ENCODE data around the gene LBR.
A peak's percentile ranks its signal among the peaks of the same experiment; 100 is the strongest.

Gene LBR

GRCh38 chr1:225464851-225465792, 37.3 kb upstream of the LBR start:
- peak; percentile 15 to 16 for DNase-seq

DNA sequence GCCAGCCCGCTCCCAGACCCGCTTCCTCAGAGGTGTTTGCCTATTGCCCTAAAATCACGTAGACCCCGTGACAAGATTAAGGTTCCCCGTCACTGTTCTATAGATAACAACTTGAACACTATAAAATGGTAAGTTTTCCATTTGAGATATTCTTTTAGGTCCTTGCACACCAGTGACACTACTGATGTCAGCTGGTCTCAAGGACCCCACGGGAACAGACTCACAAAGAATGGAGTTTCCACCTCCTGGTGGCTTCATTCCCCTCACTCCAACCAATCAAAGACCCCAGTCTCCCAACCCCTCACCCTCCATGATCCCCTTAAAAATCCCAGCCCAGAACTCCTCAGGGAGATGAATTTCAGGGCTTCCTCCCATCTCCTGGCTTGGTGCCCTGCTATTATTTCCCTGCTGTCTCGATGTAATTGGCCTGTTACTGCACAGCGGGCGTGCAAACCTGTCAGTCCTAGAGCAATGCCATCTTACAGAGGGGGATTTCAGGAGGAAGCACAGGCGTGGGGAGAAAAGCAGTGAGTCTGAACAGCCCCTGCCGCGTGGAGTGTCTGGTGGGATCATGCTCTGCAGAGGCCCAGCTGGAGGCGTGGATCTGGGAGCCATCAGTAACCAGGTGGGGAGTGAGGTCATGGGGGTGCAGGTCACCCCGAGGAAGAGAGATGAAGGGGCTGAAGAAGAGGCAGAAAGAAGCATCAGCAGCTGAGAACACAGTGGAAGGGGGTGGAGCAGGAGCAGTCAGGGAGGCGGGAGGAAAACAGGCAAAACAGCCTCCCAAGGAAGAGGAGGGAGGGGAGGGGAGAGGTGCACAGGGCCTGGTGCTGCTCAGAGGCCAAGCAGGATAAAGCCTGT, 35.1 kb upstream of the LBR start:
- no peak for DNase-seq

- no peak for DNase-seq
Measured at GRCh38 chr1:225462429-225462713, 34.5 kb upstream of the LBR start.

- no peak for DNase-seq
Measured at GRCh38 chr1:225461533-225462428, 33.9 kb upstream of the LBR start.

GRCh38 chr1:225460737-225461532, 33.1 kb upstream of the LBR start:
- peak; percentile 55 to 67 for DNase-seq

DNA sequence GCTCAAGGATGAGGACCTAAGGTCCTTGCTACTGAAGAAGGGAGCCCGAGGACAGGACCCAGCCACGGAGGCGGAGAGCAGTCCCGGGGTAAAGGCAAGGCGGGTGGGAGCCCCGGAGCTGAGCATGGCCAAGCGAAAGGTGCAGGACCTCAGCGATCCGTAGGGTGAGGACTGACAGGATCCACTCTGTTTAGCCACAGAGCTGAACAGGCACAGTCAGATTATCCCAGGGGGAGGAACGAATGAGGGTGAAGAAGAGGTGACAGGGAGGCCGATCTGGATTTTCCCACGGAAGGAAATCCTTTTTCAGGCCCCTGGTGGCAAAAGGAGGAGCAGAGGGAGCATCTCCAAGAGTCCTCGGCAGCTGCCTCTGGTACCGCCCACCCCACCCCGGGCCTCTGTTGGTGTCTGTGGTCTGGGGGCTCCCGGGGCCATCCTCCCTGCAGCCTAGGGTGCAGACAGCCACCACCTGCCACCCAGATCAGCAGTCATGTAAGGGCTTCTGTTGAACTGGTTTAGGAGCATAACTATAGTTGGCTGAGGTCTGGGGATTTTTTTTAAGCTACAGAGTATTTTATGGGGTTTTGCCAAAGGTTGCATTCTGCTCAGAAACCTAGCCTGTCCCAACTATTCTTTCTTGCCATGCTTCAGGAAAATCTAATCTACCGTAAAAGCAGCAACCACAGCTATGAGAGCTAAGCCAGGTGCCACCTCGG, 32.3 kb upstream of the LBR start:
- DNase-seq, result no peak

DNA sequence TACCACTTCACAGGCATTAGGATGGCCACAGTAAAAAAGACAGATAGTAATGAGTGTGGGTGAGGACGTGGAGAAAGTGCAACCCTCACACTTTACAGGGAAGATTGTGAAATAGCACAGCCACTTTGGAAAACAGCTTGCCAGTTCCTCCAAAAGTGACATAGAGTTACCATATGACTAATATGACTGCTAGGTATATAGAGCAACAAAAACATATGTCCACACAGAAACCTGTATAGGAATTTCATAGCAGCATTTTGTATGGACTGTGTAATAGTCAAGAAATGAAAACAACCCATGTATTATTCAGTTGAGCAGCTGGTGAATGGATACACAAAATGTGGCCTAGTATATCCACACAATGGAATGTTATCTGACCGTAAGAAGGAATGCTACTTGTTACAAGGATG, 30.4 kb upstream of the LBR start:
- DNase-seq, result no peak

DNA sequence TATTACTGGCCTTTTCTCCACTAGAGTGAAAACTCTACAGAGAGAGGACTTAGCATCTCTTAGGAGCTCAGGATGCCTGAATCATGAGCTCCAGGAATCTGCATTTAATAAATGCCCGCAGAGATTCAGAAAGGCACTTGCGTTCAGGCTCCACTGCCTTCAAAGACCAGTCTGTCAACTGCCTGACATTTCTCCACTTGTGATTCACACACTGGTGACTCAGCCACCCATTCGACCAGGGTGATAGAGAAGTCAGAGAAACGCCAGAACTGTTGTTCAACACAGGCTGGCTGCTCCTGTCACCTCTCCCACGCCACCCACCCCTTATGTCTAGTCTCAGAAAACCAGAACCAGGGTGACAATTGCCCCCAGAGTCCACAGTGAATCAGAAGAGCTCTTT, 26.9 kb upstream of the LBR start:
- DNase-seq, result peak; percentile 86 to 87

DNA sequence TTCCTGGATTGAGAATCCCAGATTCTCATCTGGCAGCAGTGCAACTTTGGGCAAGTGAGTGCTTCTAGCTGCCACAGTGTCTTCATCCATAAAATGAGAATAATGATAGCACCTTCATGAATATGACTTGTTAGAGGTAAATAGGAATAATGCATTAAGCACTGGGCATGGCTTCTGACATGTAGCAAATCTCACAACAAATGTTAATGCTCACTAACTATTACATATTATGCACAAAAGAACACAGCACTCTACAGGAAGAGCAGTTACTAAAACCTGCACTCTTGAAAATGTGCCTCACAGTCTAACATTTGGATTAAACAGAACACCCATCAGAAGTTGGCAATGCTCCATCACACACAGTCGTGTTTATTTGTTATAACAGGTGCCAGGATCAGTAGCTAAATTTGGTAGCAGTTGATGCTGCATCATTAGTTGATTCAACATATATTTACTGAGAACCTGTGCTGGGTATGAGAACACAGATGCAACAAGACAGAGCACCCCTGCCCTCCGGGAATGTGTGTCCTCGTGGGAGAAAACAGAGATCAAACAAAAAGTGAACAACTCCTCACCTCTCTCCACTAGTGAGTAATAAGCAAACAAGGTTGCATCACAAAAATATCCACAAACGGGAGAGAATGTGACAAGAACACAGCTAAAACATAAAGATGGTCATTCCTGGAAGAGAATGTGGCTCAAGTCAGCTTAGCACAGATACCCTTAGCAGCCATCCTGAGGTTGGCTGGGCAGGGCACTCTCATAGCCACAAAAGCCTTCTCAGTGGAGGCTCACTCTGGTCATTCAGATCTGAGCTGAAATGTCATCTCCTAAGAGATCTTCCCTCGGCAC, 26.2 kb upstream of the LBR start:
- DNase-seq, result no peak

- DNase-seq, result peak in 1 of 2 experiments; percentile 10
Measured at GRCh38 chr1:225451840-225452515, 24.1 kb upstream of the LBR start.

- DNase-seq, result peak in 1 of 2 experiments; percentile 20
Measured at GRCh38 chr1:225451340-225451739, 23.5 kb upstream of the LBR start.

GRCh38 chr1:225450491-225451191, 22.8 kb upstream of the LBR start:
- DNase-seq, result peak in 1 of 2 experiments; percentile 24

DNA sequence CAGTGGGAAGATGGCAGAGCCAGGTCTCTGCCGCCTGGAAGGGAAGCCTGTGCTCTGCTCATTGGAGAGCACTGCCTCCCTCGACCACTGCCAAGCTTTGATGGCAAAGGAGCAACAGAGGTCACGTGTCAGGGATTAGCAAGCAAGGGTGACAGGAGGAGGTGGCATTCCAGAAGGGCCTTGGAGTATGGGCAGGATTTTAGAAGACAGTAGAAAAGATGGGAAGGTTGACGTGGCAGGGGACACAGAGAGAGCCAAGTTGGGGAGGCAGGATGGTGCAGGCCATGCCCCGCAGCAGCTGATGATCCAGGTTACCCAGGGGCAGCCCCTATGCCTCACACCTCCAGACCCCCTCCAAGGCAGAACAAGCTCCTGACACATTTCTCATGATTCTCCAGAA, 21.9 kb upstream of the LBR start:
- DNase-seq, result peak in 1 of 2 experiments; percentile 12

GRCh38 chr1:225449261-225449660, 21.4 kb upstream of the LBR start:
- DNase-seq, result no peak

GRCh38 chr1:225448146-225448805, 20.4 kb upstream of the LBR start:
- DNase-seq, result peak in 1 of 2 experiments; percentile 11

DNA sequence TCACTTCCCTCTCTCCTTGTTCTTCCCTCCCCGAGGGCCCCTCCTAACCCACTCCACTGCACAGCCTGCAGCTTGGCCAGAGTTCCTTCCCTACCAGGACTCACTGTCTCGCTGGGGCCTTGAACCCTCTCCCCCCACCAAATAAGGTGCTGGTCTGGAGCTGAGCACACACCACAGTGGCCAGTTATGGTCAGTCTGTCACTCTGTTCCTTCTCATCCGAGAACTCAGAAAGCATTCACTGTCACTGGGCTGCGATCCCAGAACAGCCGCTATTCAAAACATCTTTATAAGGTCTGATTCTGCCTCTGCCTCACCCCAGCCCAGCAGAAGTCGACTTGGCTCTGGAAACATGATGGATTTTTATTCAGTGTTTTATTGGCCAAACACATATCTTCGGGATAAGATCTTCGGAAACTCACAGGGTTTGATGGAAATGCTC, 19.8 kb upstream of the LBR start:
- DNase-seq, result peak in 1 of 2 experiments; percentile 11

DNA sequence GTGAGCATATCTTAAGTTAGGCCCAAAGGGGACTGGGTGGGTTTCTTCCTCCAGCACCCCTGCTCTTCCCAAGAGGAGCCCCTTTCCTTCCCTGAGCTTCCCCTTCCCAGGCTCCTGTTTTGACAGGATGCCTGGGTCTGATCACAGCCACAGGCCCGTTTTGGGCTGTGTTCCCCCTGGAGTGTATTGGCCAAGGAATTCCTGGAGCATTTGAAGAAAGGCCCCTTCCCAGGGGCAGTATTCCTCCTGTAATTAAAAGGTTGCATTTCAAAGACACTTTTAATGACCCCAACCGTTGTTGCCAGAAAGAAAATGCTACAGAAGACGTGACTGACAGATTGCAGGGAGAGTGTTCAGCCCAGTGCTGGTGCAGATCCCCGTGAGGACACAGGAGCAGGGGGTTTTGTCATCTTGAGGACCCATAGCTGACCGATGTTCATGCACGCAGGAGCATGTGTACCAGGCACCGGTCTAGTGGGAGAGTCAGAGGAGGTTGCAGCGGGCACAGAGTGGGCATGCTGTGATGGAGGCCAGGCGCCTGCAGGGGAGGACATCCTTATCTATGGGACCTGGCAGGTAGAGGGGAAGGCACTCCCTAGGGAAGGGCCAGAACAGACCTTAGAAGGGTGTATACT, 19.3 kb upstream of the LBR start:
- peak in 1 of 2 experiments; percentile 9 for DNase-seq

DNA sequence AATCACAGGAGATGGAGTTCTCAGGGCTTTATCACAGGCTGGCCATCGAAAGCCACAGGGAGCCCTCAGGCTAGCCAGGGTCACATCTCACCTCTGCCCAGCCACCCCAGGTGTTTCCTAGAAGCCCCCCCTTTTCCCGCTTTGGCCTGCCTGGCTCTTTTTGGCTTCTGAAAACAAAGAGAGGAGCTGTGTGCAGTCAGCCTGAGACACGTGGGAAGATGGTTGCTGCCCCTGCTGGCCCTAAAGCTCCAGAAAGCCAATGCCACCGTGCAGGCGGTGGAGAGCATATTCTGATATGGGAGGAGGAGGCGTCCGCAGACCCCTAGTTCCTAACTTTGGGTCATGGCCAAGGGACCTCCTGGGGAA, 18.7 kb upstream of the LBR start:
- peak; percentile 13 to 16 for DNase-seq

Data from activated T-cell treated with anti-CD3 and anti-CD28 coated beads, Interleukin-2, amount 50 U/mL, for 48 hours (primary cell).